NCI-H1436 (cell line): ENCODE measurements around the gene SVIL.

ENCODE experiments used
- DNase-seq: peaks from one replicate; lab custom pipeline; 2025; lab: John Stamatoyannopoulos, UW

Gene SVIL

DNA sequence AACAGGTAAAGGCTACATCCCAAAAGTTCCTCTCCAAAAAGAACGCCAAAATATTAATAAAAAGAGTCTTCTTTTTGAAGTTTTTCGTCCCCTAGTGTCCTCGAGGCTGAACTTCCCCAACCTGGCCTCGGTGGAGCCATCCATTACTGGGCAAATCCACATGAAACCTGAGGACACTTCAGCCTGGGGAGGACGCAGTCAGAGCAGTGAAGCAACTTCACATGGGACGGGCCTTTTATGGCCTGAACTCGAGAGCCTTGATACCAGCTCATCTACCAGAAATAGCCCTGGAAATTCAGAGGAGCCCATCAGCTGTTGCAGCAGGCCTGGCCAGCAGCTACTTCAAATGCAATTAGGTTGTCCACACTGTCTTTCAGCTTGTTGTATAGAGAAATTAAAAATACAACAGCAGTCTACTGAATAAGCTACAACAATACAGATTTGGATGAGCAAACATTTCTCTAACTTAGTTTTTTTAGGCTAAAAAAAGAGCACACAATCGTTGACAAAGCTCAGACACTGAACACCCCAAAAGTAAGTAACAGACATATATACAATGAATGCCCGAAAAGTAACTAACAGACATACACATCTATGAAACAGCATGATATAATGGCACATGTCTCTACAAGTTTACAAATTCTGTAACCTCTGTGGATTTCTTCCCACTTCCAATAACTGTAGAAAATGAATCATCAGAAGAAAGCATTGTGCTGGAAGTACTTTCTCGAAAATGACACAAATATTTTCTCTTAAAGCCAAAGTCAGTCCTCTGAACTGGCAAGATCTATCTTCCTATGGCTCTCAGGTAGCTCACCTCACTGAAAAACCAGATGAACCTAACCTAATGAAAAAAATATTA is at the start of gene SVIL:
Gene SVIL (minus strand): TSS at position 208 of the 862 bp plus-strand sequence. CDS start 79,913 bp downstream, outside the sequence.
- DNase-seq: no peak

GRCh38 chr10:29681676-29682448 is 47.1 kb upstream of the SVIL start:
- no peak for DNase-seq

GRCh38 chr10:29680091-29680490 is 45.3 kb upstream of the SVIL start:
- no peak for DNase-seq

- no peak for DNase-seq
Observed at GRCh38 chr10:29676732-29677131, 42.0 kb upstream of the SVIL start.

DNA sequence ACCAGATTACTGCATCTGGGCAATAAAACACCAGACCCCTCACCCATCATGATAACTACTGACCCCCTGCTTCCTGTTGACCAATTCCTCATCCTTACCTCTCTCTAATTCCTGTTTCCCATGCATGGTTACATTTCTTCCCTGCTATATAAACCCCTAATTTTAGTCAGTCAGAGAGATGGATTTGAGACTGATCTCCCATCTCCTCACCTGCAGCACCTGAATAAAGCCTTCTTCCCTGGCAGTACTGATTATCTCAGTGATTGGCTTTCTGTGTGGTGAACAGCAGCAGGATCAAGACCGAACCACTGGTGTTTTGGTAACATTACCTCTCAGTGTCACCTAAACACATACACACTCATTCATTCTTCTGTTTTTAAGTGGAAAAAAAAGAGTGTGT is 41.2 kb upstream of the SVIL start:
- DNase-seq: no peak

DNA sequence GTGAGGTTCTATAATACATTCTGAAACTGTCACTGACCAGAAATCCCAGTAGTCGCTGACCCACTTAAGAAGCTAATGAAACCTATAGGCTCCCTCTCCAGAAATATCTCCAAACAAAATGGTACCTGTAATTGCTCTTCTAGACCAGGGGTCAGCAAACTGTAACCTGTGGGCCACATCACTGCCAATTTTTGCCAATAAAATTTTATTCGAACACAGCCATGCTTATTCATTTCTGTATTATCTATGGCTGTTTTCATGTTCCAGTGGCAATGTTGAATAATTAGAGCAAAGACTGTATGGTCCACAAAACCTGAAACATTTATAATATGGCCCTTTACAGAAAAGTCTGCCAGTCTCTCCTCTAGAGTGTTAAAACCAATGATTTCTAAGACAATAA is 37.2 kb upstream of the SVIL start:
- no peak for DNase-seq

DNA sequence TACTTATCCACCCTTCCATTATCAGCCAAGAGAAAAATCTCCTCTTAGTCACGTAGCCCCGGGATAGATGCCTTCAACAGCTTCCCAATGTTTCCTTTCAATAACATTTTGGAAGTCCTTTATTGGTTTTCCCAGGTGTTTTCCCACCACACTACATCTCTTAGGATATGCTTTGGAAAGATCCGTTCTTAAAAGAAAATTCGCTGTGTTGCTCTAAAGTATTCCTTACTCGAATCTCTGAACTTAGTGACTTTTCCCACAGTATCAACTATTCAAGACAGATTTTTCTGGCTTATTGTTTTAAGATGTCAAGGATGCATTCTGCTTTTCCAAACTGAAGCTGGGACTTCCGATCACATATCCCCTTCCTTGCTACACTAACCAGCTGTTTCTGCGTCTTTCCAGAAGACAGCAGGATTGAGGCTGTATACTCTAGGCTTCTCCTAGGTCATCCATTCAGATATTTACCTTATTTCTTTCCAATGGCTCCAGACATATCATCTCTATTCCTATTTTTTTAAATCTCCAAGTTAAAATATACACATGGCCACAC is 36.5 kb upstream of the SVIL start:
- no peak for DNase-seq

- no peak for DNase-seq
Observed at GRCh38 chr10:29670761-29671160, 36.0 kb upstream of the SVIL start.

DNA sequence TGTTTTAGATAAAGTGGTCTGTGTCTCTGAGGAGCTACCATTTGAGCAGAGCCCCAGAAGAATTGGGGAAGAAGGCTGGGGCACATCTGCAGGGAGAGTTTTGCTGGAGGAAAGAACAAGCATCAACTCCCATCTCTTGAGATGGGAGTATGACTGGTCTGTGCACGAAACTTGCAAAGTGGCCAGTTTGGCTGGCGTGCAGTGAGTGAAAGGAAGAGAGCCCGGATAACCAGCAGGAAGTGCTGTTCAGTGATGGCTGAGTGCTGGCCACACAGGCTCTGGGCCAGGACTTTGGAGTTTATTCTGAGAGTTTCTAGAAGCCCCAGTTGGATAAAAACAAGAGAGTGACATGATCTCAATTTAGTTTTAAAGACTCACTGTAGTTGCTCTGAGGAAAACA is 34.4 kb upstream of the SVIL start:
- no peak for DNase-seq

DNA sequence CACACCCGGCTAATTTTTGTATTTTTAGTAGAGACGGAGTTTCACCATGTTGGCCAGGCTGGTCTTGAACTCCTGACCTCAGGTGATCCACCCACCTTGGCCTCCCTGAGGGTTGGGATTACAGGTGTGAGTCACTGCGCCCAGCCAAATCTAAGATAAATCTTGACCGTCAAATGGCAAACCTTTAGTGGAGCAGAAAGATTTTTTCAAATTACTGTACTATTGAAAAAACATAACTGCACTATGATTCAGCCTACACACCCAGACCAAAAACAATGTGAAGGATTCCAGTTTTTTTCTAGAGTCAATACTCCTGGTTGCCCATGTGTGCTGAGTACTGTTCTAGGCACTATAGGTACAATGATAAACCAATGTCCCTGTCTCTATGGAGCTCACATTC is 33.9 kb upstream of the SVIL start:
- DNase-seq: no peak

DNA sequence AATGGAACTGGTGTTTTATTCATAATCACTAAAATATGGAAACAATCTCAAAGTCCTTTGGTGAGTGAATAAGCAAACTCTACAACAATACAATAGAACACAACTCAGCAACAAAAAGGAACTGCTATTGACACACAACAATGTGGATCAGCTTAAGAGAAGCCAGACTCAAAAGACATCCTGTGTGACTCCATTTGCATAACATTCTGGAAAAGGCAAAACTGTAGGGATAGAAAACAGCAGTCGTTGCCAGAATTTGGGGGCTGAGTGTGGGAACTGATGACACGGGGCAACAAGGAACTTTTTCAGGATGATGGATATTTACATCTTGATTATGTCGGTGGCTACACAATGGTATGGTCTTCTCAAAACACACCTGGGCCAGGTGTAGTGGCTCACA is 32.4 kb upstream of the SVIL start:
- DNase-seq: no peak

DNA sequence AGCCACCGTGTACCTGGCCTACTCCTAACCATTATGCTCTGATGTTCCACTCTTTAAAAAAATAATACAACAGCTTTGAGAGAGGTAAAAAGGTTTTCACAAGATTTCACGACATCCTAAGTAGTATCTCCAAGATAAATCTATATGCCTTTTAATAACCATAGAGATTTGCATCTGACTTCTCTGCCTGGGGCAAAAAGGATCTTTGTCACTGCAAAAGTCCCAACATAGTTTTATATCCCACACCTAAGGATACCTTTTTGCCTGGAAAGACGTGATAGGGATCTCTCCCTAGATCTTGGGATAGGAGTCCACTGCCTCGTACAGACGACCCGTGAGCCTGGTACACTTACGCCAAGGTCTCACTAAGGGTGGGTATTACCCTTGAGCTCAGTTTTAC is 31.4 kb upstream of the SVIL start:
- no peak for DNase-seq

DNA sequence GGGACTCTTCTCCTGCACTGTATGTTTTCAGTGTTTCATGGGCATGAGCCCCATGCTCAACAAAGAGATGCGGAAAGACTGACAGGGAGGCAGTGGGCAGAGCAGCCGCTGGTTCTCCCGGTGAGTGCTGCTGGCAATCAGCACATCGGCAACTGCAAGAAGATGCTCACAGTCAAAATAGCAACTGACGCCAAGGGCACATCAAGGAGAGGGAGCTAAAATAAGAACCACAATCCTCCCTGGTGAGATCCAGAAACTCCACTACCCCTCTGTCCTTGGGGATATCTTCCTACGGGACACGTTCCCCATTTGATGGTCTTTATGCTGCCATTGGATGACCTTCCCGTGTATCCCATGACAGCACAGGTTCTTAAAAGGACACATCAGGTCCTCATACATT is 28.9 kb upstream of the SVIL start:
- DNase-seq: no peak

DNA sequence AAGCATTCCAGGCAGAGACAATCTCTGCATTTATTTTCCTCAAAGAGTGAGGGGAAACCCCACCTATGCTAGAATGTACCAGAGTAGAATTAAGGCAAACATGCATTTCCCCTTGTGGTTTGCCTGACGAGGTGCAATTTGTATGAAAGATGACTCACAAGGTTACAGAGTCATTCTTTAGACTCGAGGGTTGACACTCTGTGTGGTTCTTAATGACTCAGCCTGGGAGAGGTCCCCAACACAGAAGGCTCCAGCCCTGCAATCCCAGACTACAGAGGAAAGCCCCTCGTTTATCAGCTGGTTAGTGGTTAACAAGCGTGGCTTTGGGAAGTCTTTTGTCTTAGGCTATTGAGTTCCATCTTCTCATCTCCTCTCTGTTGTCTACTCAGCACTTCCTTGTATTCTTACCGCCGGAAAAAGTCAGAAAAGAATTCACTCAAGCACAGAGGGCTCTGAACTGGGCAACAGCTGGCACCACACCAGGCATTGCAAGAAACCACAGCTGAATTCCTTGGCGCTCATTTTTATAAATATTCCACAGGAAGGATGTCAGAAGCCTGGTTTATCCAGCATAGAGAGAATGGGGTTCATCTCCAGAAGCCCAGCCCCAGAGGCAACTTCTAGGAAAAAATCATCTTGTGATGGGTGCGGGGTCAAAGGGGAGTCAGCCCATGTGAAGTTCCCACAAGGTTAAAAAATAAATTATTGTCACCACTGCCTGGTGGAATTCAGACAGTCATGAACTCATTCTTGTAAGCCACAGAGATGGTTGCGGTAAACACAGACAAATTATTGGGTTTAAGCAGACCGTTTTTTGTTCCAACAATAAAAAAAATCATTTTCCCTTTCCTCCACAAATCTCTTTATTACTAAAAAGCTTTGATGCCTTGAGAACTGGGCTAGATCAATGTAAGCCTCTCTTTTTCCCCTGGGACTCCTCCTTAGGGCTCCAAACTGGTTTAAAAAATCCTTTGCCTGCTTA is 24.5 kb upstream of the SVIL start:
- peak; percentile 50 for DNase-seq

GRCh38 chr10:29657719-29658274 is 23.0 kb upstream of the SVIL start:
- DNase-seq: peak; percentile 60

GRCh38 chr10:29656451-29656992 is 21.8 kb upstream of the SVIL start:
- no peak for DNase-seq

- DNase-seq: no peak
Observed at GRCh38 chr10:29652192-29652591, 17.4 kb upstream of the SVIL start.

GRCh38 chr10:29651767-29652166 is 17.0 kb upstream of the SVIL start:
- no peak for DNase-seq

GRCh38 chr10:29650552-29650944 is 15.8 kb upstream of the SVIL start:
- DNase-seq: no peak

DNA sequence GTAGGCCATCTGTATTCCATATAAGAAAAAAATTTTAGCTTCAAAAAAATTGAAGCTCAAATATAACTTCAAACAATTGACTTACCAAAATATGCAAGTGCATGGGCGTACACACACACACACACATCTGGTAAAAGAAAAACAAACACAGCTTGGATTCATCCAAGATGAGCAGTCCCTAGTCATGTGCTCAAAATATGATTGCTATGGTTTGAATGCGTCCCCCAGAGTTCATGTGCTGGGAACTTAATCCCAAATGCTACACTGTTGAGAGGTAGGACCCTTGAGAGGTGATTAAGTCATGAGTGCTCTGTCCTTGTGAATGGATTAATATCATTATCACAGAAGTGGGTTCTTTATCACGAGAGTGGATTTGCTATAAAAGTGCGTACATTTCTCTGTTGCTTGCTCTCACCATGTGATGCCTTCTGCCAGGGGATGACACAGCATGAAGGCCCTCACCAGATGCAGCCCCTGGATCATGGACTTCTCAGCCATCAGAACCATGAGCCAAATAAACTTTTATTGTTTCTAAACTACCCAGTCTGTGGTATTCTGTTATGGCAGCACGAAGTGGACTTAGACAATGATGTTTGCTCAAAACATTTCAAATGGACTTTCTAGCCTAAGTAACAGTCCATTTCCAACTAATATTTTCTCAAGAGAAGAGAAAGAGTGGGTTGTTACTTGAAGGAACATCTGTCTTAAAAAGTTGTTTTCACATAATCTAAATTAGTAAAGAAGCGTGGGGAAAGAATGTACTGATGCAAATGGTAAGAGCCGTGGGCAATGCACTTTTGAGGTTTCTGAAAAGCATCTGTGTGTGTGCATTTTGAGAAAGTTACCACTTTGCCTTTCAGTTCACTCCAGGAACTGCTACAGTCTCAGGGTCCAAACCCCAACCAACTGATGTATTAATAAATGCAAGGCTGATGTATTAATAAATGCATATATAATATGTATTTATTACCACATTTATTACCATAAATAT is 15.1 kb upstream of the SVIL start:
- no peak for DNase-seq
